Endometrial microvascular endothelial cells (primary cell): ENCODE data around the gene CYP11A1. TPM values are rescaled to one million over a fixed set of nuclear protein-coding genes. Genes with fewer than 3 reads are reported as not detected.
"Not testable (repeated sequence)": the region's sequence is repeated elsewhere in the genome, so short reads cannot be mapped to it uniquely, and the experiment has no call there.

Experiments
- in situ Hi-C: cut with HindIII; loops from 2 replicates; pipeline ENCODE4 v1.10.0; 2017; ENCODE audit warnings: low sequenced_read_pairs, low pct_unique_long_range_greater_than_20kb; ENCODE audit errors: inconsistent ontology term
- total RNA-seq: library from RNA; depleted of rRNA; stranded (reverse); fragments of >200 nt; gene quantifications from one replicate; pipeline ENCODE4 v1.2.3, GENCODE V29; 2015; ENCODE audit errors: inconsistent ontology term

The CYP11A1 gene
- total RNA-seq, 1 donor from 2014 or later, result not detected

DNA sequence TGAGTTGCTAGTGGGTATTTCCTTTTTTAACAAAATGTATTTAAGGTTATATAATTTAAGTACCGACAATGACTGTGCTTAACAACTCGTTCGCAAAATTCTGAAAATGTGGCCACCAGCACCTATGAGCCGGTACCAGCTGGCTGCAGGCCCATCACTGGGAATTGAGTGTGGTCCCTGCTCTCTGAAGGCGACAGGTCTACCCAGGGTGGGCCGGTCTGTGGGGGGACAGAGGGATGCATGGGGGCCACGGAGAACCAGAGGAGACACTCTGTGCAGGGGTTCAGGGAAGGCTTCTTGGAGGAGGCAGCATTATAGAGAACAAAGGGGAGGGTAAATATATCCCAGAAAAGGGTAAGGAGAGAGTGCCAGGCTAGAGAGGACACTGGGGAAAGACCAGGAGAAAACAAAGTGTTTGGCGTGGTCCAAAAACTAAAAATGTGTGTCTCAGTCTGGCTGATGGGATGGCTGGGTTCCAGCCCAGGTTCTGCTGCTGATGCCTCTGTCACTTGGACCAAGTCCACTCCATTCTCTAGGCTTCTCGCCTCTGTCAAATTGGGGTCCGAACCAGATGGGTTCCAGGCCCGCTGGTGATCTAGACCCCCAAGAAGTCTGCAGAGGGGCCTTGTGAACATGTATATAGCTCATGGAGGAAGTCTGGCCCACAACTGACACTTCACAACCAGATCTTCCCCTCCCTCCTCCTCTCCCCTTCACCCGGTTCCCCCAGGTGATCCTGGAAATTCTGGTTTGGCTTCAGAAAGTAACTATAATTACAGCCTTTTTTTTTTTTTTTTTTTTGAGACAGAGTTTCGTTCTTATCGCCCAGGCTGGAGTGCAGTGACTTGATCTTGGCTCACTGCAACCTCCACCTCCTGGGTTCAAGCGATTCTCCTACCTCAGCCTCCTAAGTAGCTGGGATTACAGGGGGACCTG lies 10.7 kb upstream of the CYP11A1 start:
- in situ Hi-C loops, result loop anchor here (10.0 kb wide), 2 partner anchors 67 to 117 kb away; no protein-coding TSS in a partner anchor

DNA sequence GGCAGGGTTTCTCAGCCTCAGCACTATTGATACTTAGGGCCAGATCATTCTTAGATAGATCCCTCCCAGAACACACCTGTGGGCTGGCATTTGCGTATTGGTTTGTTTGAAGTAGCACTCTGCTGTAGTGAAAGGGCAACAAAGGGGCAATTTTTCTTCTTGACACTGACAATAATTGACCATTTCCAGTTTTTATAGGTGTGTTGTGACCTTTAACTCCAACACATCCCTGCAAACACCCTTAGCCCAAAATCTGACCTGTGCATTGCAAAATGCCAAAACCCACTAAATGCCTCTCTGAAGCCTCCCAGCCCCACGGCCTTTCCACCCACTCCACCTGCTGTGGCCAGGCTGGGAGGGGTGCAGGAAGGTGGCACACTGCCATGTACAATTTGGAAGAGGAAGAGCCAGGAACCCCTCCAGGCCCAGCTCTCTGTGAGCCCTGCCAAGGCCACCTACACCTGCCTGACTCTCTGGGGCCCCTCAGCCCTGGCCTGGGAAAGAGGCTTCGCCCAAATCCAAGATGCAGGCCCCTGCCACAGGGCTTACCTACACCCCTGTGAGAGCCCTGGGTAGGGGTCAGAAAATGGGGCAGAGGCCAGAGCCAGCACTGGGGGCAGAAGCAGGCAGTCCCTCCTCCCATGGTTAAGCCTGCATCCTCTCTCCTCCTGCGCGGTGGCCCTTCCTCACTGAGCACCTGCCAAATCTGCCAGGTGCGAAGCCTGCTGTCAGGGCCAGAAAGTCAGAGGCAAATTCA lies 9.6 kb upstream of the CYP11A1 start:
- in situ Hi-C loops, result loop anchor here (10.0 kb wide), 2 partner anchors 68 to 118 kb away; no protein-coding TSS in a partner anchor

DNA sequence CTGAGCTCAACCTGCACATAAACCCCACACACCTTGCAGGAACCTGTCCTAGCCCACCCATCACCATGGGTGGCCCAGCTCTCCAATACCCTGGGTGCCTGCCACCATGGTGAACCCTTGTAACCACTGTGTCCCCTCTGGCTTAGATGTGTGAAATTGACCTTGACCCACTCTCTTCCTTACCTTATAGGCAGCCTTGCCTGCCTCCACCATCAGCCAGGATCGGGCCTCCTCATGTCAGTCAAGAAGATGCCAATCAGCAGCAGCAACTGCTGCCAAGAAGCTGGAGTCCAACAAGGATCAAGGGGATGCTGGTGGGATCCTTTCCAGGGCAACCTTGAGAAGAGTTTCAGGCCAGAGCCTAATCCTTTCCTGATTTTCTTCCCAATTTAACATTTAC lies 8.8 kb upstream of the CYP11A1 start:
- in situ Hi-C loops, result loop anchor here (10.0 kb wide), 2 partner anchors 69 to 119 kb away; no protein-coding TSS in a partner anchor

DNA sequence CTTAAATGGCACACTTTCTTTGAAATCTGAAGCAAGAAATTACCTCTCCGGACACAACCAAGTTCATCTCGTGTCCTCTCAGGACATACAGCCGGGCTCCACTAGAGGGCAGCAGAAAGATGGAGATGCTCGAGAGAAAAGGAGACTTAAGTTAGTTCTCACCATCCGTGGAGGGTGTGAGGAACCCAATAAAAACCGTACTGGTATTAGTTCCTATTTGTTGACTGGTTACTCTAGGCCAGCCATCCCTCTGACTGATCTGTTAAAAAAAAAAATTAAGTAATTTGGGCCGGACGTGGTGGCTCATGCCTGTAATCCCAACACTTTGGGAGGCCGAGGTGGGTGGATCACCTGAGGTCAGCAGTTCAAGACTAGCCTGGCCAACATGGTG lies 7.9 kb upstream of the CYP11A1 start:
- in situ Hi-C loops, result loop anchor here (10.0 kb wide), 2 partner anchors 70 to 120 kb away; no protein-coding TSS in a partner anchor

DNA sequence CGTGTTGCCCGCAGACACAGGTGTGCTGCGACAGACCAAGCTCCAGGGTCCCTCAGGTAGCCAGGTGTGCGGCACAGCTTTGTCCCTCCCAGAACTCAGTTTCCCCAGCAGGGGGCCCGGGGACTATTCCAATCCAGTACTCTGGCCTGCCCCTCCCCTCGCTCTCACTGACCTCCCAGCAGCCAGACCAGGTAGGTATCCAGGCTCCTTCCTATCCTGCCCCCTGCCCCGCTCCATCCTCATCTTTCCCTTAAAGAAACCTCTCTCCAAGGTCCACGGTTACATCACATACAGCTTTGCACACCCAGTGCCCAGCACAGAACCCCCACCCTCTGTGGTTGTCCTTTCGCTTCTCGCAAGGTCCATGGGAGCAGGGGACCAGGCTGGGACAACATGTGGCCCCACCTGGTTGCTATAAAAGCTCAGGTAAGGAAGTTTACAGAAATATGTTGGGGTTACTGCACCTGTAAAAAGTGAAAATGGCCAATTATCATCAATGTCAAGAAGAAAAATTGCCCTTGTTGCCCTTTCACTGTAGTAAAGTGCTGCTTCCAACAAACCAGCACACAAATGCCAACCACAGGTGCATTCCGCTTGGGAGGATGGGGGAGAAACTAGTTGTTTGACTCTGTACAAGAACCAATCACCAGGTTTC lies 7.3 kb upstream of the CYP11A1 start:
- in situ Hi-C loops, result loop anchor here (10.0 kb wide), 2 partner anchors 70 to 120 kb away; no protein-coding TSS in a partner anchor

DNA sequence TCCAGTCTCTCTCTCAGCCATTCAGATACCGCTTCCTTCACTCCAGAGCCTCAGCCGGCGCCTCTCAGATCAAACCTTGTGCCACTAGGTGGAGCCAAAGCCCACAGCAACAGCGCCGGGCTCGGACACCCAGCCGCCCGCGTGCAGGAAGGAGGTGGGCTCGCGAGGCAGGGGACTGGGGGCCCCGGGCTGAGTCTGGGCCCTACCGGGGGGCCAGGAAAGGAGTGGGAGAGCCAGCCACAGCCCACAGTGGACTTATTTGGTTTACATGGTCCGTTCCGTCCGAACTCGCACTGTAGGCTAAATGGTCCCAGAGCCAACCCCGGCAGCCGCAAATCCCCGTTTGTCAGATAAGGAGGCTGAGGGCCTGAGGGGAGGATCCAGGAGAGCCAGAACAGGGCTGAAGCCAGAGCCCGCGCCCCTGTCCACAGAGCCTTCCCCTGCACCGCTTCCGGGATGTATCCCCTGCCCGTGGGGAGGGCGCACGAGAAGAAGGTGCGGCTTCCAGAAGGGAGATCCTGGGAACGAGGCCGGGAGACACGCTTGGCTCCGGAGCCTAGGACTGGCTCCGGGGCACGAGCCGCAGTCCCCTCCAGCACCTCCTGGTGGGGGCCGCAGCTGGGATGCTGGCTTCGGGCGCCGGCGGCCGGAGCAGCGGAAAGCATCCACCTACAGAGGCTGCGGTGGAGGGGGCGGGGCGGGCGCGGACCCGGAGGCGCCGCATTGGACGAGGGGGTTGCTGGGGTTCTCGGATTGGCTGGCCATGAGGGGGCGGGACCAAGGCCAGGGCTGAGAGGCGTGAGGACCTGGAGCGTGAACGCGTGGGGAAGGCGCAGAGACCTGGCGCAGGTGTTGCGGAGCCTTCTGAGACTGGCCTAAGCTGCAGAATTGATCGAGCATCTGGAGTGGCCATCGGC lies 6.5 kb upstream of the CYP11A1 start:
- in situ Hi-C loops, result loop anchor here (10.0 kb wide), 2 partner anchors 71 to 121 kb away; no protein-coding TSS in a partner anchor

DNA sequence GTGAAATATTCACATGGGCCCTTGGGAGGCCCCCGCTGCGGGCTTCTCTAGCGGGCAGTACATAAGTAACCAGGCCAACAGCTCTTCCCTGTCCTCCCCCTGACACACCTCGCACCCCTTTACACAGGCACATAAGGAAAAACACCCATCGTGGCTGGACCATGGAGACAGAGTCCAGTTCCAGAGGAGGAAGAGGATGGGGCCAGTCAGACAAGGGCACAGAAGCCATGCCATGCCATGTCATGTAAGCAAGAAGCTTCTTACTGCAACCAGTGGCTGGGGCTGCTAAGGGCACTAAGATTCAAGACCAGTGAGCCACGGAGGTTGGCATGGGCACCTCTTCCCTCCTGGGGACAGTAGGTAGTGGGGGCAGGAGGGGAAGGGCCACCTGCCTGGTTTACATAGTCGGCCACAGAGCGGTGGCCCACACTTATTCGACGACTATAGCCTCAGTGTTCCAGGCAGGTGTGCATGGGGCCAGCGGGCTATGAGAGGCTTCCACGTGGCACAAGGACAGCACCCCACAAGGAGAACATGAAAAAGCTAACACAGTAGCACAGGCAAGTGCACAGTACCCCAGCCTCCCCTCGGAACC lies 5.7 kb upstream of the CYP11A1 start:
- in situ Hi-C loops, result loop anchor here (10.0 kb wide), 2 partner anchors 72 to 122 kb away; no protein-coding TSS in a partner anchor

DNA sequence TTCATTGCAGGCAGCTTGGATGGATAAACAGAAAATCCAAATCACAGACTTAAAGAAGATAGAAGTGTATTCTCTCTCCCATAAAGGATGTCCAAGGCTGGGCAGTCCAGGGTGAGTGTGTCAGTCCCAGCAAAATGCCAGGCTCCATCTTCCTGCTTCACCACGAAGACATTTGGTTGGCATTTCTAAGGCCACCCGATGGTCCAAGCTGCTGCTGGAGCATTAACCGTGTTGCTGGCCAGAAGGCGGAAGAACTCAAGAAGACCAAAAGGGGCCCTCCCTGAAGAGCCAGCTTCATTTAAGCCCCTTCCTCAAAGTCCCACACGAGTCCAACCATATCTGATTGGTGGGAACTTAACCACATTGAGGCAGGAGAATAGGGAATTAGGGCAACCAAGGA lies 3.0 kb upstream of the CYP11A1 start:
- in situ Hi-C loops, result loop anchor here (10.0 kb wide), 2 partner anchors 74 to 124 kb away; no protein-coding TSS in a partner anchor

DNA sequence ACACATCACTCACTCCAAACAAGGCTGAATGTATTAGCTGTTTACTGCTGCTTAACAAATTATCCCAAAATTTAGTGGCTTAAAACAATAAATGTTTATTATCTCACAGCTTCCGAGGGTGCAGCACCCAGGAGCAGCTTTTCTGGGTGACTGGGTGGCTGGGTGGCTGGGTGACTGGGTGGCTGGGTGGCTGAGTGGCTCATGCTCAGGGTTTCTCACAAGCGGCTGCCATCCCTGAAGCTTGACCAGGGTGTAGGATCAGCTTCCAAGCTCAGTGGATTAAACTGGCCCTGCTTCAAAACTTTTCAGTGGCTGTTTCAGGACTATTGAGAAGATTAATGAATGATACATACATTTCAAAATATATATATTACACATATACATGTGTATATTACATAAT lies 2.3 kb upstream of the CYP11A1 start:
- in situ Hi-C loops, result loop anchor here (10.0 kb wide), 2 partner anchors 75 to 125 kb away; no protein-coding TSS in a partner anchor

DNA sequence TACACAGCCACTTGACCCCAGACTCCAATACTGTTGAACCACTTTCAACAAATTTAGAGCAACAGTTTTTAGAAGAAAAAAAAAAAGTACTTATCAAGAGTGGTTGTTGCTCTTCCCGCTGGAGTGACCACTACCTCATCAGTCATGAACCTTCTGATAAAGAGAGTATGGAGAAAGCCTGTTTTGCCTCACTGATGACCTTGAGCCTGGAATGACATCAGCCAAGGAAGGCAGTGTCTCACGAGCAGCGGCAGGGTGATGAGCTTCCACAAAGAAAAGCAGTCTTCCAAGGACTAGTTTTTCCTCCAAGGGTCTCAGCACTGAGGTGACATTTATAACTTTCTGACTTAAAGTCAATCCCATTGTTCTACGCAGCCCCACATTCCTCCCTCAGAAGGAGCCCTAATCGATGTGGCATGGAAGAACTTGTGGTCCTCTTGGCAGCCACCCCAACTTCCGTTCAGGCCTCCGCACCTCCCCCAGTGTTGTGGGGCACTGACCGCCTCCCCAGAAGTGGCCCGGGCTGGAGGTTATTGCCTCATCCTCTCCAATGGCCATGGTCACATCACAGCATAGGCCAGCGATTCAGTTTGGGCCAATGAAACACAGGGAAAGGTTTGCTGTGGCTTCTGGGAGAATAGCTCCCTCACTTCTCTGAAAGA lies 1.8 kb upstream of the CYP11A1 start:
- in situ Hi-C loops, result no loop called here

DNA sequence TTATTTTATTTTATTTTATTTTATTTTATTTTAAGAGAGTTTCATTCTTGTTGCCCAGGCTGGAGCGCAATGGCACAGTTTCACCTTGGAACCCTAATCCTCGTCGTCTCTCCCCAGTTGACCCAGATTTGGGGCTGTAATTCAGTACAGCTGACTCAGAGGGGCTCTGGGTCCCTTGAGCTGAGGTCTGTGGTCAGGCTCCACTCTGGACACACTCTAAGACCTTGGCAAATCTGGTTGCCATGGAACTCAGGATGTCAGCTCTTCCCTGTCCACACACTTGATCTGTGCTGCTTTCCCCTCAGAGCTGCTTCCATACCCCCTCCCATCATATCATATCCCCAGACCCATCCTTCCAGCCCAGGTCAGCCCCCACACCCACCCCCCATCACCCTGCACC lies 675 bp upstream of the CYP11A1 start:
- in situ Hi-C loops, result no loop called here

DNA sequence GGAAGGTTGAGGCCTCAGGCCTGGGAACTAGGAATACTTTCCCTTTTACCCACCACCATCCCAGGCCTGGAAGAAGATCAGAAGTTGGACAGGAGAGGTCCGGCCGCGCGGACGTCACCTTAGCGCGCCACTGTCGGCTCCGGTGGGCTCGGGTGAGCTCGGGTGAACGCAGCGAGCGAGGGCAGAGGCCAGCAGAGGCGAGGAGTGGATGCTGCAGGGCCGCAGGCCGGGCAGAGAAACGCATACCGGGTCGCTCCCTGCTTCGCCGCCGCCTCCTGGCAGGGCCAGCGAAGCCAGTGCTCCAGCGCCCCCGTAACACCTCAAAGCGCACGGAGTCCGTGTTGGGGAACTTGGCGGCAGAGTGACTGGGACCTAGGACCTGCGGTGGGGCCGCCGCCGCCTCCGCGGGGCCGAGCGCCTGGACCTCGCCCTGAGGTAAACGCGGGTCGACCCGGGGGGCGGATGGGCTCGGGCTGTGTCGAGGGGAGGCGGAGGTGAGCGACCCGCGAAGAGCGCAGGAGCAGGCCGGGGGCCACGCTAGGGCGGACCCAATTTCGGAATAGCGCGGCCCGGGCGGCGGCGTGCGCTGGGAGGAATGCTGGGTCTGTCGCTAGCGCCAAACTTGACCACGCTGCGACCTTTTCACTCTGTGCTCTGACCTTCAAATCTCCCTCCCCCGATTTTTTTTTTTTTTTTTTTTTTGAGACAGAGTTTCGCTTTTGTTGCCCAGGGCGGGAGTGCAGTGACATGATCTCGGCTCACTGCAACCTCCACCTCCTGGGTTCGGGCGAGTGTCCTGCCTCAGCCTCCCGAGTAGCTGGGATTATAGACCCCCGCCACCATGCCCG lies 1.6 kb downstream of the CYP11A1 start:
- in situ Hi-C loops, result no loop called here

DNA sequence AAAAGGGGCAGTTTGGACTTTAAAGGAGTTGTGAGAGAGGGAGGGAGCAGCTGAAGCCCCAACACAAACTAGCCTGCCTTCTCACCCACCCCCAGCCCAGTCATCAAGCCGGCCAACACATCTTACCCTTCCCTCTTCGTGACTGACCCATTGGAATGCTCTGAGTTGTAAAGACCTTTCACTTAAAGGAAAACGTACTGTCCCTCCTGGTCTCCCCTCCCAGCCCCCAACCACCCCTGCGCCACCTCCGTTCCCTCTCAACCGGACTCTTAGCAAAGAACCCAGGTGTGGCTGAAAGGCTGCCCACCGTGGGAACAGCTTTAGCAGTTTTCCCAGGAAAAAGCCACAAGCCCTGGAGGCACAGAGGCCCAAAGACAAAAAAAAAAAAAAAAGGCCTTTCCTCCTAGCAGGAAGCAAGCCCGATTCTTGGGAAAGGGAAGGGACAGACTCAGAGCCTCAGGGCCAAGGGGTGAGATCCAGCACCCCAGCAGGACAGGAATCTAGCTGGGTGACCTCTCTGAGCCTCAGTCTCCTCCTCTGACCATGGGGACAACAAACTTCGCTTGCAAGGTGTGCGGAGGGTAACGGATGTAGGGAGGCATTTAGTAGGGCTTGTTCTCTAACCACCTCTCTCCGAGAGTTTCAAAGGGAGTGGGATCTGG lies 2.4 kb downstream of the CYP11A1 start:
- in situ Hi-C loops, result no loop called here

DNA sequence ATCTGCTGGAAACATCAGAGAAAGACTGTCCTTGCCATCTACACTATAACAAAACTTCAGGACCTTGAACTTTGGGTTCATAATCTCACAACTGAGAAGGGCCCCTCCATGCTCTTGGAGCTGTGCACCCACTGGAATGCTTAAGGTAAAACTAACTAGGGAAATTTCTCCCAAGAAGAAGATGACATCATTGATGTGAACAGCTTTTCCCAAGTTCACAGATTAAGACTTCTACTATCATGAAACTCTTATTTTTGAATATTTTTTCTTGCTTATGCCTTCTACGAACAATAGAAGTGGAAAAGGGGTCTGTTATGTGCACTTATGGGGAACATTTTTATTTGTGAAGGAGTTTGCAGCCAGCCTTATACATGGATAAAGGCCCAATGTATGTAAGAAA lies 5.0 kb downstream of the CYP11A1 start:
- in situ Hi-C loops, result no loop called here

DNA sequence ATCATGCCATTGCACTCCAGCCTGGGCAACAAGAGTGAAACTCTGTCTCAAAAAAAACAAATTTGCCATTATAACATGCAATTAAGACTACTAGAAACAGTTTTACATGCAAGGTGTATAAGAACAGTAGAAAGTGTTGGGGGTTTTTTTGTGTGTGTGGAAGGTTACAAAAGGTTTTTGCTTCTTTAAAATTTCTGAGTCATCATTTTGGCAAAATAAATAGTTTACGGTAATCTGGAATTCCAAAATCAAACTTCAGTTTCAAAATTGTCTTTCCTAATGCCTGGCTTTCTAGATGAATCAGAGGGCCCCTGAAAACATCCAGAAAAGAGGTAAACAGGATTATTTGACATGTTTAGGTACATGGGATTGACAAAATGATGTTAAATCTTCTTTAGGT lies 6.6 kb downstream of the CYP11A1 start:
- in situ Hi-C loops, result not testable (repeated sequence)

DNA sequence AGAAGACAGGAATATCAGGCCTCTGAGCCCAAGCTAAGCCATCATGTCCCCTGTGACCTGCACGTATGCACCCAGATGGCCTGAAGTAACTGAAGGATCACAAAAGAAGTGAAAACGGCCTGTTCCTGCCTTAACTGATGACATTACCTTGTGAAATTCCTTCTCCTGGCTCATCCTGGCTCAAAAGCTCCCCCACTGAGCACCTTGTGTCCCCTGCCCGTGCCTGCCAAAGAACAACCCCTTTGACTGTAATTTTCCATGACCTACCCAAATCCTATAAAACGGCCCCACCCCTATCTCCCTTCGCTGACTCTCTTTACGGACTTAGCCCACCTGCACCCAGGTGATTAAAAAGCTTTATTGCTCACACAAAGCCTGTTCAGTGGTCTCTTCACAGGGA lies 8.1 kb downstream of the CYP11A1 start:
- in situ Hi-C loops, result not testable (repeated sequence)
